ENCODE measurements around the gene UPK3A.

DNA sequence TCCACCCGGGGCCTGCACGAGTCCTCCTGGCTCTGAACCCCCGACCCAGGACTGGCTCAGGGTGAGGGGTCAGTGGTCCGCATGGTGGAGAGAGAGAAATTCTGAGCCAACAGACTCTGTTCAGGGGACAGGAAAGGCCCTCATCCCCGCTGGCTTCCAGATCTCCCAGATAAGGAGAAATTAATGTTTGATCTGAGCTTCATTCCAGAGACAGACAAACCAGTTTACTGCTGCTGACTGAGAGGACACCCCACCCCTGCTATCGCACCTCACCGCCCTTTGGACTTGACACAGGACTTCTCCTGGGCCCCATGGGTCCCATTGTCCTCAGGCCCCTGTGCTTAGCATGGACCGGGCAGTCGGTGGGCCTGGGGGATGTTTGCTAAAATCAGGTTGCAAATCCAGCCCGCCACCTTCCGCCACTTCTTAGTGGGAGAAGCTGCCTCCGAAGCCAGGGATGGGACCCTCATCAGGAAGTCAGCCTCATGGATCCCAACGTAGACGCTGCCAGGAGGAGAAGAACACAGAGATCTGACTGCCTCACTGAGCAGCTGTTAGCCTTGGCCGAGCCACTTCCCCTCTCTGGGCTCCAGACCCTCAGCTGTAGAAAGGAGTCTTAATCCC, 11.2 kb upstream of the UPK3A start:
- no peak for TF ChIP-seq CTCF (IDR thresholded peaks at IDR 0.05)
- TF ChIP-seq POLR2A (IDR thresholded peaks at IDR 0.05) = no peak

Data from adrenal gland (tissue), 5 donors.